ENCODE data around the gene PRR22.

Gene PRR22

DNA sequence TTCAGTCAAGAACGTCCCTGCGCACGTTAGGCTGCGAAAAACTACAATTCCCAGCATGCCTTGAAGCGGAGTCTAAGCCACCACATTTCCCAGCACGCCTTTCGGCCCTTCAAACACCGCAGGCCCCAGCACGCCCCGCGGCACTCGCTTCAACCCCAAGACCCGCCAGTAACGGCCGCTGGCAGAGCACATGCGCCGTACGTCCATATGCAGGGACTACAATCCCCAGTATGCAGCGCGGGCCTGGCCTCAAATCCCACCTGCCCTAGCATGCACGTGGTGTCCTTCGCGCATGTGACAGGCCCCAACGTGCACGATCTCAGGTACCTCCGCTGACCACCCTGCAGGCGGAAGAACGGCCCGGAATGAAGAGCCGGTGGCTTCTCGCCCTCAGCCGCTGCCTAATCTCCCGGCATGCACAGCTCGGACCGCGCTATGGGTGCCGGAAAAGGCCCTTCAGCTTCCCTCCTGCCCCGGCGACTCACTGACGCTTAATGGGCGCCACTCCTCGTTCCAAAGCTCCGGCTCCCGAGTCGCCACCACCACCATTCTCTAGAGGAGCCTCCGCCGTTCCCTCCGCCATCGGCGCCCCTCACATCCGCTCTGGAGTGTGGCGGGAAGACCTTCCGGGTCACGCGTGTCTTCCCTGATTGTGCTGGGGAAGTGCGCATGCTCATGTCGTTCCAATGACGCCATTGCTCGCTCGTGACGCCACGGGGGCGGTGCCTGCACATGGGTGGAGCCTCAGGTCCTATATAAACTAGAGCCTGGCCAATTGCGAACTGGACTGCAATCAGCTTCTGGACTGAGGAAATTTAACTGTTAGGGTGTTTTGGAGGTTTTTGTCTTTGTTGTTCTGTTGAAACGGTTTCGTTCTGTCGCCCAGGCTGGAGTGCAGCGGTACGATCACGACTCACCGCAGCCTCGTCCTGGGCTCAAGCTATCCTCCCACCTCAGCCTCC lies 6.3 kb upstream of the PRR22 start, which contains the start of gene DUS3L:
Gene DUS3L, minus strand, starts transcription at position 605 of the 962 bp plus-strand sequence. Its CDS starts 22 bp downstream, at position 583.
- peak; percentile 99 for DNase-seq (ENCODE audit: low read depth)
- TF ChIP-seq, protein P1, sequence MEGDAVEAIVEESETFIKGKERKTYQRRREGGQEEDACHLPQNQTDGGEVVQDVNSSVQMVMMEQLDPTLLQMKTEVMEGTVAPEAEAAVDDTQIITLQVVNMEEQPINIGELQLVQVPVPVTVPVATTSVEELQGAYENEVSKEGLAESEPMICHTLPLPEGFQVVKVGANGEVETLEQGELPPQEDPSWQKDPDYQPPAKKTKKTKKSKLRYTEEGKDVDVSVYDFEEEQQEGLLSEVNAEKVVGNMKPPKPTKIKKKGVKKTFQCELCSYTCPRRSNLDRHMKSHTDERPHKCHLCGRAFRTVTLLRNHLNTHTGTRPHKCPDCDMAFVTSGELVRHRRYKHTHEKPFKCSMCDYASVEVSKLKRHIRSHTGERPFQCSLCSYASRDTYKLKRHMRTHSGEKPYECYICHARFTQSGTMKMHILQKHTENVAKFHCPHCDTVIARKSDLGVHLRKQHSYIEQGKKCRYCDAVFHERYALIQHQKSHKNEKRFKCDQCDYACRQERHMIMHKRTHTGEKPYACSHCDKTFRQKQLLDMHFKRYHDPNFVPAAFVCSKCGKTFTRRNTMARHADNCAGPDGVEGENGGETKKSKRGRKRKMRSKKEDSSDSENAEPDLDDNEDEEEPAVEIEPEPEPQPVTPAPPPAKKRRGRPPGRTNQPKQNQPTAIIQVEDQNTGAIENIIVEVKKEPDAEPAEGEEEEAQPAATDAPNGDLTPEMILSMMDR (IDR thresholded peaks at IDR 0.05; ENCODE audit: low read length, missing control alignments) = no peak

GRCh38 chr19:5789886-5790558 lies 5.5 kb upstream of the PRR22 start:
- DNase-seq (ENCODE audit: low read depth) = no peak
- TF ChIP-seq, protein P1 (IDR thresholded peaks at IDR 0.05; ENCODE audit: low read length, missing control alignments) = no peak
- H3K4me3 ChIP-seq (replicated peaks; ENCODE audit: low read depth, low read length) = peak overlapping the region; percentile 98

More for the DNA sequence above, 6.3 kb upstream of the PRR22 start, which contains the start of gene DUS3L:
- H3K4me3 ChIP-seq (replicated peaks; ENCODE audit: low read depth, low read length) = peak within 1 kb of the TSS; percentile 98

GRCh38 chr19:5789351-5789761 lies 4.8 kb upstream of the PRR22 start:
- TF ChIP-seq, protein P1 (IDR thresholded peaks at IDR 0.05; ENCODE audit: low read length, missing control alignments) = no peak
- no peak for DNase-seq (ENCODE audit: low read depth)
- no peak overlapping the region for H3K4me3 ChIP-seq (replicated peaks; ENCODE audit: low read depth, low read length)

DNA sequence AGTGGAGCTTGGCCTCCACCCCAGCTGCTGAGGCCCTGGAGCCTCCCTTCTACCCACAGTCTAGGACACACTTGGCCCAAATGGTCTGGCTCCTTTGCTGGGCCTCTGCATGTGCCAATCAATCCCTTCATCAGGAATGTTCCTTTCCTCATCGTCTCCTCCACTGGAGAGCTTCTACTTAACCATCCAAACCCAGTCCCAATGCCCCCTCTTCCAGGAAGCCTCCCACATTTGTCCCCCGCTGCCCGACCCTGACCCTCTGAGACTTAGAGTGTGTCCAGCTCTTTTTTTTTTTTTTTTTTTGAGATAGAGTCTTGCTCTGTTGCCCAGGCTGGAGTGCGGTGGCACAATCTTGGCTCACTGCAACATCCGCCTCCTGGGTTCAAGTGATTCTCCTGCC lies 3.9 kb upstream of the PRR22 start:
- no peak overlapping the region for H3K4me3 ChIP-seq (replicated peaks; ENCODE audit: low read depth, low read length)
- DNase-seq (ENCODE audit: low read depth) = no peak
- TF ChIP-seq, protein P1 (IDR thresholded peaks at IDR 0.05; ENCODE audit: low read length, missing control alignments) = no peak

- no peak for DNase-seq (ENCODE audit: low read depth)
Observed at GRCh38 chr19:5787409-5788182, 3.0 kb upstream of the PRR22 start.

More at GRCh38 chr19:5787409-5788182, 3.0 kb upstream of the PRR22 start:
- no peak overlapping the region for H3K4me3 ChIP-seq (replicated peaks; ENCODE audit: low read depth, low read length)
- TF ChIP-seq, protein P1 (IDR thresholded peaks at IDR 0.05; ENCODE audit: low read length, missing control alignments) = no peak

Data from fibroblast of pulmonary artery (primary cell).